WTC11 (cell line): ENCODE data around the gene AGL. TPM values are rescaled to one million over a fixed set of nuclear protein-coding genes. Genes with fewer than 3 reads are reported as not detected.

Source experiments
- ATAC-seq: fragments of 200-7000 bp; cut with Tn5 transposase; 2 replicates; pipeline ENCODE4 v1.10.0; 2021; ENCODE audit warnings: mild to moderate bottlenecking, moderate library complexity
- CTCF ChIA-PET: fragments of 300-600 bp; sonication (Branson Sonifier 250); formaldehyde crosslinking; loops from one replicate; lab custom pipeline; 2021; ENCODE audit warnings: antibody characterized with exemption; lab: Charles Lee
- POLR2A ChIA-PET: fragments of 350-600 bp; sonication (Branson Sonifier 250); formaldehyde crosslinking; loops from one replicate; lab custom pipeline; 2021; ENCODE audit warnings: antibody characterized with exemption; lab: Charles Lee
- DNase-seq: peaks from one replicate; pipeline ENCODE4 v3.0.0; 2021; ENCODE audit warnings: low spot score
- H3K27ac Mint-ChIP-seq: 2 replicates; pipeline ENCODE4 v1.8.0; 2021; ENCODE audit warnings: mixed read lengths
- H3K27me3 Mint-ChIP-seq: 2 replicates; pipeline ENCODE4 v1.8.0; 2021; ENCODE audit warnings: low read depth, mild to moderate bottlenecking, moderate library complexity, mixed read lengths
- H3K36me3 Mint-ChIP-seq: 2 replicates; pipeline ENCODE4 v1.8.0; 2021; ENCODE audit warnings: mixed read lengths
- H3K4me1 Mint-ChIP-seq: 2 replicates; pipeline ENCODE4 v1.8.0; 2022; ENCODE audit warnings: mixed read lengths
- H3K4me3 Mint-ChIP-seq: 2 replicates; pipeline ENCODE4 v1.8.0; 2021; ENCODE audit warnings: mild to moderate bottlenecking, moderate library complexity, mixed read lengths
- H3K9me3 Mint-ChIP-seq: 2 replicates; pipeline ENCODE4 v1.8.0; 2021; ENCODE audit warnings: mixed read lengths
- FOXP1 ChIP-seq: sonication (generic); formaldehyde crosslinking; IDR thresholded peaks from 2 replicates; pipeline ENCODE4 v1.8.0; 2022; ENCODE audit warnings: missing genetic modification reagents, mild to moderate bottlenecking, moderate library complexity, borderline replicate concordance
- GTF2I ChIP-seq: fragments of 250-450 bp; sonication (Bioruptor Pico); conservative IDR thresholded peaks from 2 replicates; pipeline ENCODE4 v1.4.0; 2021; ENCODE audit warnings: mild to moderate bottlenecking
- JAZF1 ChIP-seq: fragments of 250-450 bp; sonication (Bioruptor Pico); IDR thresholded peaks from 2 replicates; pipeline ENCODE4 v1.9.0; 2021; ENCODE audit warnings: moderate library complexity, mild to moderate bottlenecking, inconsistent platforms
- JUN ChIP-seq: sonication (generic); formaldehyde crosslinking; IDR thresholded peaks from 2 replicates; pipeline ENCODE4 v1.8.0; 2023; ENCODE audit warnings: mild to moderate bottlenecking, missing genetic modification reagents
- NFYB ChIP-seq: sonication (generic); formaldehyde crosslinking; conservative IDR thresholded peaks from 2 replicates; pipeline ENCODE4 v1.8.0; 2022; ENCODE audit warnings: low read depth, missing genetic modification reagents
- TCF7 ChIP-seq: sonication (generic); formaldehyde crosslinking; IDR thresholded peaks from 2 replicates; pipeline ENCODE4 v1.8.0; 2022; ENCODE audit warnings: mild to moderate bottlenecking, low read depth, missing genetic modification reagents, moderate library complexity
- ZBTB21 ChIP-seq: sonication (generic); formaldehyde crosslinking; IDR thresholded peaks from 2 replicates; pipeline ENCODE4 v1.8.1; 2023; ENCODE audit warnings: mild to moderate bottlenecking, missing genetic modification reagents, borderline replicate concordance
- total RNA-seq: library from RNA; stranded (reverse); gene quantifications from 3 replicates; pipeline ENCODE4 v1.2.3, GENCODE V29; 2021
- TF ChIP-seq, protein P1 (sequence below): sonication (generic); formaldehyde crosslinking; IDR thresholded peaks from 2 replicates; pipeline ENCODE4 v1.8.1; 2023; ENCODE audit warnings: mild to moderate bottlenecking, missing genetic modification reagents, moderate library complexity
- TF ChIP-seq, protein P2 (sequence below): sonication (generic); formaldehyde crosslinking; IDR thresholded peaks from 2 replicates; pipeline ENCODE4 v1.8.1; 2023; ENCODE audit warnings: mild to moderate bottlenecking, missing genetic modification reagents, borderline replicate concordance
- TF ChIP-seq, protein P3 (sequence below): fragments of 250-450 bp; sonication (Bioruptor Pico); IDR thresholded peaks from 2 replicates; pipeline ENCODE4 v1.9.0; 2021; ENCODE audit warnings: mild to moderate bottlenecking
- TF ChIP-seq, protein P4 (sequence below): fragments of 250-450 bp; sonication (Bioruptor Pico); IDR thresholded peaks from 2 replicates; pipeline ENCODE4 v2.1.2; 2022; ENCODE audit warnings: mild to moderate bottlenecking, moderate library complexity
- TF ChIP-seq, protein P5 (sequence below): sonication (generic); formaldehyde crosslinking; IDR thresholded peaks from 2 replicates; pipeline ENCODE4 v1.8.0; 2023; ENCODE audit warnings: mild to moderate bottlenecking, missing genetic modification reagents
- TF ChIP-seq, protein P6 (sequence below): sonication (generic); formaldehyde crosslinking; IDR thresholded peaks from 2 replicates; pipeline ENCODE4 v1.8.1; 2022; ENCODE audit warnings: low read depth, mild to moderate bottlenecking, moderate library complexity, missing genetic modification reagents, borderline replicate concordance
- TF ChIP-seq, protein P7 (sequence below): sonication (generic); formaldehyde crosslinking; IDR thresholded peaks from 2 replicates; pipeline ENCODE4 v1.8.1; 2022; ENCODE audit warnings: mild to moderate bottlenecking, missing genetic modification reagents, moderate library complexity, borderline replicate concordance

The AGL gene
- total RNA-seq, 1 experiment from 2014 or later = 22.5 TPM

DNA sequence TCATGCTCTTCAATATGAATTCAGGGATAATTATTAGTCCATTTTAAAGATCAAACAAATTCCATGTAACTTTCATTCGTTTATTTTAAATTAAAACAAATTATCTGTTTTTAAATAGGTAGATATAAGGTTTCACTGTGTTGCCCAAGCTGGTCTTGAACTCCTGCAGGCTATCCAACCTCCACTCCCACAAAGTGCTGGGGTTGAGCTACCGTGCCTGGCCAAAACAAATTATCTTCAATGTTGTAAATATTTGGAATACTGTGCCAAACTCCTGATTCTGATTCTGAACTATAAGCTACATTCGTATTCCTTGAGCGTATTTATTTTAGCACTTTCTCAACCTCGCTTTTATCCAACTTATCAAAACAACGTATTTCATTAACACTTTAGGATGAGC is 19.6 kb downstream of the AGL start (continued):
- TF ChIP-seq, protein P1, sequence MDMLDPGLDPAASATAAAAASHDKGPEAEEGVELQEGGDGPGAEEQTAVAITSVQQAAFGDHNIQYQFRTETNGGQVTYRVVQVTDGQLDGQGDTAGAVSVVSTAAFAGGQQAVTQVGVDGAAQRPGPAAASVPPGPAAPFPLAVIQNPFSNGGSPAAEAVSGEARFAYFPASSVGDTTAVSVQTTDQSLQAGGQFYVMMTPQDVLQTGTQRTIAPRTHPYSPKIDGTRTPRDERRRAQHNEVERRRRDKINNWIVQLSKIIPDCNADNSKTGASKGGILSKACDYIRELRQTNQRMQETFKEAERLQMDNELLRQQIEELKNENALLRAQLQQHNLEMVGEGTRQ (CRISPR knock-in tag) = no peak
- TF ChIP-seq, protein P2, sequence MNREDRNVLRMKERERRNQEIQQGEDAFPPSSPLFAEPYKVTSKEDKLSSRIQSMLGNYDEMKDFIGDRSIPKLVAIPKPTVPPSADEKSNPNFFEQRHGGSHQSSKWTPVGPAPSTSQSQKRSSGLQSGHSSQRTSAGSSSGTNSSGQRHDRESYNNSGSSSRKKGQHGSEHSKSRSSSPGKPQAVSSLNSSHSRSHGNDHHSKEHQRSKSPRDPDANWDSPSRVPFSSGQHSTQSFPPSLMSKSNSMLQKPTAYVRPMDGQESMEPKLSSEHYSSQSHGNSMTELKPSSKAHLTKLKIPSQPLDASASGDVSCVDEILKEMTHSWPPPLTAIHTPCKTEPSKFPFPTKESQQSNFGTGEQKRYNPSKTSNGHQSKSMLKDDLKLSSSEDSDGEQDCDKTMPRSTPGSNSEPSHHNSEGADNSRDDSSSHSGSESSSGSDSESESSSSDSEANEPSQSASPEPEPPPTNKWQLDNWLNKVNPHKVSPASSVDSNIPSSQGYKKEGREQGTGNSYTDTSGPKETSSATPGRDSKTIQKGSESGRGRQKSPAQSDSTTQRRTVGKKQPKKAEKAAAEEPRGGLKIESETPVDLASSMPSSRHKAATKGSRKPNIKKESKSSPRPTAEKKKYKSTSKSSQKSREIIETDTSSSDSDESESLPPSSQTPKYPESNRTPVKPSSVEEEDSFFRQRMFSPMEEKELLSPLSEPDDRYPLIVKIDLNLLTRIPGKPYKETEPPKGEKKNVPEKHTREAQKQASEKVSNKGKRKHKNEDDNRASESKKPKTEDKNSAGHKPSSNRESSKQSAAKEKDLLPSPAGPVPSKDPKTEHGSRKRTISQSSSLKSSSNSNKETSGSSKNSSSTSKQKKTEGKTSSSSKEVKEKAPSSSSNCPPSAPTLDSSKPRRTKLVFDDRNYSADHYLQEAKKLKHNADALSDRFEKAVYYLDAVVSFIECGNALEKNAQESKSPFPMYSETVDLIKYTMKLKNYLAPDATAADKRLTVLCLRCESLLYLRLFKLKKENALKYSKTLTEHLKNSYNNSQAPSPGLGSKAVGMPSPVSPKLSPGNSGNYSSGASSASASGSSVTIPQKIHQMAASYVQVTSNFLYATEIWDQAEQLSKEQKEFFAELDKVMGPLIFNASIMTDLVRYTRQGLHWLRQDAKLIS = no peak
- TF ChIP-seq GTF2I (CRISPR knock-in tag) (no peak), TCF7 (no peak)
- TF ChIP-seq, protein P3, sequence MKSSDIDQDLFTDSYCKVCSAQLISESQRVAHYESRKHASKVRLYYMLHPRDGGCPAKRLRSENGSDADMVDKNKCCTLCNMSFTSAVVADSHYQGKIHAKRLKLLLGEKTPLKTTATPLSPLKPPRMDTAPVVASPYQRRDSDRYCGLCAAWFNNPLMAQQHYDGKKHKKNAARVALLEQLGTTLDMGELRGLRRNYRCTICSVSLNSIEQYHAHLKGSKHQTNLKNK (CRISPR knock-in tag) = no peak
- TF ChIP-seq, all 79 proteins: peak for 0

DNA sequence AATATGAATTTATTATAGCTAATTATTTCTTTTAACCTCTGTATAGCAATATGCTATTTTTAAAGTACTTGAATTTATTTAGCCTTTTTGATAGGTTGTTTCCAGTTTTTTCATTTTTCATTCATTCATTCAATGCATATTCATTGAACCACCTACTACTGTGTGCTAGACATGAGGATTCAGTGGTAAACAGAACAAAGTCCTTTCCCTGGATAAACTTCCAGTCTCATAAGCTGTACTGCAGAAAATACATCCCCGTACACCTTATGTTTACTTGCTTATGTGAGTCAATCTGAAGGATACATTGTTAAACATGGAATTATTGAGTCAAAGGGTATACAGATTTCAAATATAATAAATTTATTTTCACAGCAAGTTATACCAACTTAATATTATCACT is 21.9 kb downstream of the AGL start:
- no peaks in the 10 kb centered on the region for H3K9me3 Mint-ChIP-seq
- no peak overlapping the region for H3K4me3 Mint-ChIP-seq
- no peak for DNase-seq
- TF ChIP-seq JUN (no peak), GTF2I (CRISPR knock-in tag) (no peak), NFYB (CRISPR knock-in tag) (no peak), FOXP1 (CRISPR knock-in tag) (no peak), ZBTB21 (no peak), JAZF1 (CRISPR knock-in tag) (no peak)
- TF ChIP-seq, protein P4, sequence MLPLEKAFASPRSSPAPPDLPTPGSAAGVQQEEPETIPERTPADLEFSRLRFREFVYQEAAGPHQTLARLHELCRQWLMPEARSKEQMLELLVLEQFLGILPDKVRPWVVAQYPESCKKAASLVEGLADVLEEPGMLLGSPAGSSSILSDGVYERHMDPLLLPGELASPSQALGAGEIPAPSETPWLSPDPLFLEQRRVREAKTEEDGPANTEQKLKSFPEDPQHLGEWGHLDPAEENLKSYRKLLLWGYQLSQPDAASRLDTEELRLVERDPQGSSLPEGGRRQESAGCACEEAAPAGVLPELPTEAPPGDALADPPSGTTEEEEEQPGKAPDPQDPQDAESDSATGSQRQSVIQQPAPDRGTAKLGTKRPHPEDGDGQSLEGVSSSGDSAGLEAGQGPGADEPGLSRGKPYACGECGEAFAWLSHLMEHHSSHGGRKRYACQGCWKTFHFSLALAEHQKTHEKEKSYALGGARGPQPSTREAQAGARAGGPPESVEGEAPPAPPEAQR (CRISPR knock-in tag) = no peak
- TF ChIP-seq, protein P5, sequence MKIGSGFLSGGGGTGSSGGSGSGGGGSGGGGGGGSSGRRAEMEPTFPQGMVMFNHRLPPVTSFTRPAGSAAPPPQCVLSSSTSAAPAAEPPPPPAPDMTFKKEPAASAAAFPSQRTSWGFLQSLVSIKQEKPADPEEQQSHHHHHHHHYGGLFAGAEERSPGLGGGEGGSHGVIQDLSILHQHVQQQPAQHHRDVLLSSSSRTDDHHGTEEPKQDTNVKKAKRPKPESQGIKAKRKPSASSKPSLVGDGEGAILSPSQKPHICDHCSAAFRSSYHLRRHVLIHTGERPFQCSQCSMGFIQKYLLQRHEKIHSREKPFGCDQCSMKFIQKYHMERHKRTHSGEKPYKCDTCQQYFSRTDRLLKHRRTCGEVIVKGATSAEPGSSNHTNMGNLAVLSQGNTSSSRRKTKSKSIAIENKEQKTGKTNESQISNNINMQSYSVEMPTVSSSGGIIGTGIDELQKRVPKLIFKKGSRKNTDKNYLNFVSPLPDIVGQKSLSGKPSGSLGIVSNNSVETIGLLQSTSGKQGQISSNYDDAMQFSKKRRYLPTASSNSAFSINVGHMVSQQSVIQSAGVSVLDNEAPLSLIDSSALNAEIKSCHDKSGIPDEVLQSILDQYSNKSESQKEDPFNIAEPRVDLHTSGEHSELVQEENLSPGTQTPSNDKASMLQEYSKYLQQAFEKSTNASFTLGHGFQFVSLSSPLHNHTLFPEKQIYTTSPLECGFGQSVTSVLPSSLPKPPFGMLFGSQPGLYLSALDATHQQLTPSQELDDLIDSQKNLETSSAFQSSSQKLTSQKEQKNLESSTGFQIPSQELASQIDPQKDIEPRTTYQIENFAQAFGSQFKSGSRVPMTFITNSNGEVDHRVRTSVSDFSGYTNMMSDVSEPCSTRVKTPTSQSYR = no peak
- TF ChIP-seq, protein P6, sequence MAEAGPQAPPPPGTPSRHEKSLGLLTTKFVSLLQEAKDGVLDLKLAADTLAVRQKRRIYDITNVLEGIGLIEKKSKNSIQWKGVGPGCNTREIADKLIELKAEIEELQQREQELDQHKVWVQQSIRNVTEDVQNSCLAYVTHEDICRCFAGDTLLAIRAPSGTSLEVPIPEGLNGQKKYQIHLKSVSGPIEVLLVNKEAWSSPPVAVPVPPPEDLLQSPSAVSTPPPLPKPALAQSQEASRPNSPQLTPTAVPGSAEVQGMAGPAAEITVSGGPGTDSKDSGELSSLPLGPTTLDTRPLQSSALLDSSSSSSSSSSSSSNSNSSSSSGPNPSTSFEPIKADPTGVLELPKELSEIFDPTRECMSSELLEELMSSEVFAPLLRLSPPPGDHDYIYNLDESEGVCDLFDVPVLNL = no peak
- TF ChIP-seq, protein P7, sequence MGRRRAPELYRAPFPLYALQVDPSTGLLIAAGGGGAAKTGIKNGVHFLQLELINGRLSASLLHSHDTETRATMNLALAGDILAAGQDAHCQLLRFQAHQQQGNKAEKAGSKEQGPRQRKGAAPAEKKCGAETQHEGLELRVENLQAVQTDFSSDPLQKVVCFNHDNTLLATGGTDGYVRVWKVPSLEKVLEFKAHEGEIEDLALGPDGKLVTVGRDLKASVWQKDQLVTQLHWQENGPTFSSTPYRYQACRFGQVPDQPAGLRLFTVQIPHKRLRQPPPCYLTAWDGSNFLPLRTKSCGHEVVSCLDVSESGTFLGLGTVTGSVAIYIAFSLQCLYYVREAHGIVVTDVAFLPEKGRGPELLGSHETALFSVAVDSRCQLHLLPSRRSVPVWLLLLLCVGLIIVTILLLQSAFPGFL (CRISPR knock-in tag) = no peak
- TF ChIP-seq, protein P1 (CRISPR knock-in tag) = no peak
- no peaks in the 10 kb centered on the region for H3K27me3 Mint-ChIP-seq
- ChIA-PET POLR2A (no interaction called here), CTCF (no interaction called here)
- ATAC-seq = no peak
- H3K36me3 Mint-ChIP-seq = no peaks in the 10 kb centered on the region
- no peaks in the 10 kb centered on the region for H3K4me1 Mint-ChIP-seq
- H3K27ac Mint-ChIP-seq = no peak overlapping the region
